Stimulated activated CD4-positive, alpha-beta T cell treated with anti-CD3 and anti-CD28 coated beads, Interleukin-2, amount 100 ng/mL, for 4 hours (primary cell): ENCODE measurements around the gene KCTD11.

Experiments used
- DNase-seq: peaks from one replicate; pipeline ENCODE4 v3.0.0-alpha.2; 2020; ENCODE audit warnings: low read depth

The KCTD11 gene

GRCh38 chr17:7351665-7352502, at the start of gene KCTD11:
TSS of gene KCTD11 (plus strand) at chr17:7352162.
- DNase-seq, result peak; percentile 40

DNA sequence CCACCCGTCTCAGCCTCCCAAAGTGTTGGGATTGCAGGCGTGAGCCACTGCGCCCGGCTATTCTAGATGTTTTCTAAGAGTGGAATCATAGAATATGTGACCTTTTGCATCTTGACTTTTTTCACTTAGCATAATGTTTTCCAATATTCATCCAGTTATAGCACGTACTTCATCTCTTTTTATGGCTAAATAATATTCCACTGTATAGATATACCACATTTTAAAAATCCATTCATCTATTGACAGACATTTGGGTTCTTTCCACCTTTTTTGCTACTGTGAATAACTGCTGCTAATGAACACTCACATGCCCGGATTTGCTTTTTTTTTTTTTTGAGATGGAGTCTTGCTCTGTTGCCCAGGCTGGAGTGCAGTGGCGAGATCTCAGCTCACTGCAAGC, 47.8 kb upstream of the KCTD11 start:
- no peak for DNase-seq

DNA sequence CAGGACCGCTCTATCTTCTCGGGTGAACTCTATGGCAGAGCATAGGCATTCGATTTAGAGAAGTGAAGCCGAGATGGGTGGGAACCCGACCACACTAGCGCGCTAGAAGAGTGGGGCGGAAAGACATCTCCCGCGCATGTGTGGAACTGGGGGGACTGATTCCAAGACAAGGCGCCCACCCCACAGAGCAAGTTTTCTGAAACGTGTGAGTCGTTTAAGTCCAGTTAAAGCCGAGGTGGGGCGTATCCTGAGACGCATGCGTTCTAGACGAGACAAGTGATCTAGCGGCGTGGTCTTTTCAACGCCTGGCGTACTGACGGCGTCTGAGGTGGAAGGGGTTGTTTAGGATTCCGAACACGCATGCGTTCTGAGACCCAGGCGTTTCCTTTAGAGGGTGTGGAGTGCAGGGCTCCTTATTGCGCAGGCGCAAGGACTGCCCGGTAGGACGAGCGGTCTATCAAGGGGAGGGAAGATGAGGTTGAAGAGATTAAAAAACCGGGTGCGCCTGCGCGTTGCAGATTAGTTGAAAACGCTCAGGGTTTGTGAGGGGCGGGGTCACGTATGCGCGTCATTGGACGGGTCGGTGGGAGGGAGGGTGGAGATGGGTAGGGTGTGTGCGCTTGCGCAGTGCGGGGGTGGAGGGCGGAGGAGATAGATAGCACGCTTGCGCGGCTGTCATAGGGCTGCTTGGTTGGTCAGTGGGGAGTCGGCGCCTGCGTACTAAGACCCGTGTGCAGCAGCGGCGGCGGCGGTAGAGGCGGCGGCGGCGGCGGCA, 44.9 kb upstream of the KCTD11 start, which contains the start of gene EIF5A:
EIF5A (plus strand) TSS at position 718 of the 775 bp plus-strand sequence. CDS start 2,008 bp downstream, outside the sequence.
- DNase-seq, result peak; percentile 100

GRCh38 chr17:7307686-7308624, 44.0 kb upstream of the KCTD11 start:
- DNase-seq, result peak; percentile 41

DNA sequence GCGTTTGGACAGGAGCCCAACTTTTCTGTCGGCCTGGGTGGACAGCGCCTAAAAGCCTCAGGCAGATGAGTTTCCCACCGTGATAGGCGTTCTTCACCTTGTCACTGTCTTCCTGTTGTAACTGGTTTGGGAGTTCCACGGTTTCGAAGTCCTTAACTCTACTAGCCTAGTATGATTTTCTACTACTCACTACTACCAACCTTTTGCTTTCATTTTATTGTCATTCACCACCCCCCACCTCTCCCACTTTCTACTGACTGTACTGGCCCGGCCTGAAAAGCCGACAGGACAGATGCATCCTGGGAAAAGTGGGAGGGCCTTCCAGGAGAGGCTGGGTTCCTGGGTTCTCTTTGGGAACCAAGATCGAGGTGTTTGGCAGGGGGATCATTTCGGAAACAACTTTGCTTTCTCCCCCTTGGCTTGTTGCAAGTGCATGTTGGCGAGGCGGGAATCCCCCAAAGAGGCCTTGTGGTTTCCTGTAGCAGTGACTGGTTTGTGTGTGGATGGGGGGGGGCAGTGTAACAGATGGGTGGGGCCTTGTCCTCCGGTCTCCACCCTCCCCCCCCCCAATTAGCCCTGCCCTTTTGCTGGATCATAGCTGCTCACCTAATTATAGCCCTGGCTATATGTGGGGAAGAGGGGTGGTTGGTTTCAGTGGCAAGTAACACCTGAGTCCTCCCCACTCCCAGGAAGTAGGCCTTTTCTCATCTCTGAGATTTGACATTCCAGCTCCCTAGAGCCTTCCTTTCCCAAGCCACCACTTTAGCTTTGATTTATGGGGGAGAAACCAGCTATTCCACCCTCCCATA, 43.1 kb upstream of the KCTD11 start:
- DNase-seq, result peak; percentile 86

- DNase-seq, result no peak
These were observed 42.3 kb upstream of the KCTD11 start for GRCh38 chr17:7309628-7310027.

DNA sequence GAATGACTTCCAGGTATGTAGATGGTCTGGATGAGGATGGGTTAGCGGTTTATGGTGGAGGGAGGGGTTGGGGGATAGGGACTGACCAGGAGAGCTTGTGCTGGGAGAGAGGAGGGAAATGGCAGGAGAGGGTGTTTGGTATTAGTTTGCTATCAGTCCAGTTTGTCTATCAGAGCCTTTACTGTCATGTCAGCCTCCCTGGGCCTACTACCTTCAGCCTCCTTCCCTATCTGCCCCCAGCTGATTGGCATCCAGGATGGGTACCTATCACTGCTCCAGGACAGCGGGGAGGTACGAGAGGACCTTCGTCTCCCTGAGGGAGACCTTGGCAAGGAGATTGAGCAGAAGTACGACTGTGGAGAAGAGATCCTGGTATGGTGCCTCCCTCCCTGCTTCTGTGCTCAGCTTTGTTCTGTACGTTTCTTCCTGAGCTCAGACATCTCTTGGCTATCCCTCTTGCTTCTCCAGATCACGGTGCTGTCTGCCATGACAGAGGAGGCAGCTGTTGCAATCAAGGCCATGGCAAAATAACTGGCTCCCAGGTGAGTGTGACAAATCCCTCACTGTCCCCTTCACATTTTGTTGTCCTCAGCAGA, 40.8 kb upstream of the KCTD11 start:
- DNase-seq, result no peak

DNA sequence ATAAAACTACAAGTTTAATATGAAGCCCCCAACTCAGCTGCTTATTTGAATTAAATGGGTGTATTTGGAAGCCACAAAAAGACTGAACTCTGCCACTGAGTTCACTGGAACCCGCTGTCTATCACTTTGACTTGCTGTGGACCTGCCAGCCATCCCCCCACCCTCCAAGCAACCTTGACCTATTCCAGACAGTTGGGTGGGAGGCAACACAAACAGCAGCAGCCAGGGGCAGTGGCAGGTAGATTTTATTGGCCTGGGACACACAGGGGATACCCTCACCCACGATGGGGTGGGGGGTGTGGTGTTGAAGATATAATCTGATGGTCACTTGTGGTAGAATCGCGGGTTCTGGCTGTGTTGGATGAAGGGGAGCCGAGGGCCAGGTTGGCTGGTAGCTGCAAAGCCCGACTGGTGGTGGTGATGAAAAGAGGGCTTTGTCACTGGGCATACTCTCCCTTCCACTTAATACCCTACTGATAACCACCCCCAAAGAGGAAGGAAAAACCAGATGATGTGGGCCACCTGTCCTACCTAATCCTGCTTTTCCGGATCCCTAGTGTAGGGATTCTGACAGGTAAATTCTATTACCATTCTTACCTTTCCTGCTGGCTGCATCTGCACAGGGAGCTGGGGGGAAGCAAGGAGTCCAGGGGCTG, 39.4 kb upstream of the KCTD11 start:
- DNase-seq, result no peak

DNA sequence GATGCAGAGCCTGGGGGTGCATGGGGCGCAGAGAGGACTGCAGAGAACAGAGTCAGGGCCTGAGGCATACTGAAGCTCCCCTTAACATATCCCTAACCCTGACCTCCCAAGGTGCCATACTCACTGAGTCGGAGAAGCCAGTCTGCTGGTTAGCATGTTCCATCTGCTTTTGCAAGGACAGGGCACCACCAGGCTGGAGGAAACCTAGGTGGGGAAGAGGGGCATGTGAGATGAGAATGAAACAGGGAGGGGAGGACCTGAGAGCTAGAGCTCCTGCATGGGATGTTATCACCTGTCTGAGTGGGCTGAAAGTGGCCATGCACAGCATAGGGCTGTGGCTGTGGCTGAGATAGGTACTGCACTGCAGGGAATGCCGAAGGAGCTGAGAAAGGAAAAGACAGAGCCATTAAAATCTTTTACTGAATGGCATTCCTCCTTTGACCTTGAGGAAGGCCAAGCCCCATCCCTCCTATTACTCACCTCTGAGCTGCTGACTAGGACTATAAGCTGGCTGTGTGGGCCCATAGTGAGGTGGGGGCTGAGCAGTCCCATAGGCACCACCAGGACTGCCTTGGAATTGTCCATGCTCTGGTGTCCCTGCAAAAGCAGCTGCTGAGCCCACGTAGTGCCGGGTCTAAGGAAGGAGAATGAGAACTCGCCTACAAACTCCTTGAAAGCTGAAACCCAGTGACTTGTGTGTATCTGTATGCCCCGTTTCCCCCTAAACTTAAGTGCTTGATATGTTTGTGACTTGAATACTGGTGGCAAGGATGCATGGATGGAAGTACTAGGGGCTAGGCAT, 38.7 kb upstream of the KCTD11 start:
- no peak for DNase-seq

GRCh38 chr17:7313890-7314718, 37.9 kb upstream of the KCTD11 start:
- no peak for DNase-seq

GRCh38 chr17:7314719-7315569, 37.0 kb upstream of the KCTD11 start, which contains the start of gene GPS2:
TSS of gene GPS2 (minus strand) at chr17:7315360. CDS start at chr17:7315052, 308 bp downstream.
- peak; percentile 89 for DNase-seq

GRCh38 chr17:7315570-7316235, 36.3 kb upstream of the KCTD11 start:
- DNase-seq, result no peak

DNA sequence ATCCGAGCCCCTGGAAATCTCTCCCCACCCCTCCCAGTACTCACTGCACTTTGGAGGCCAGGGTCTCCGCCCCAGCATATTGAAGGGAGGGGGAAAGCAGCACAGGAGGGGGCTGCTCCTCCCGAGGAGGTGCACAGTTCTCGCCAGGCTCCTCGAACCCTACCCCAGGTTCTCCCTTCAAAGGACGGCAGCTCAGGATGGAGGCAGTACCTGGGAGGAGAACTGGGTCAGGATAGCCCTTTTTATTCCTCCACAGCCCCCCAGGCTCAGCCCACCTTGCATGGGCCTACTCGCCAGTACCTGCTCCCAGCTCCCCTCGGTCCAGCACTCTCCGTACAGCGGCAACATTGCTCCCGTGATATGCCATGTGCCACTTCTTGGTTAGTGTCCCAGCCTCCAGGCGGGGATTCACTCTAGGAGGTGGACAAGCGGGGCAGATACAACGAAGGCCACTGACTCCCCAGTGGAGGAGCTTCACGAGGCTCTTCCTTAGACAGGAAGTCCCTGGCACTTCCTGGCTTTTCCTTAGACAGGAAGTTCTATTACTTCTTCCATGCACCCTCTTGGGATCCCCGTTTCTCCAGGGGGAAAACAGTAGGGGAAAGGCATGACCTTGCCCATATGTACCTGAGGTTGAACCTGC, 34.7 kb upstream of the KCTD11 start:
- DNase-seq, result no peak

DNA sequence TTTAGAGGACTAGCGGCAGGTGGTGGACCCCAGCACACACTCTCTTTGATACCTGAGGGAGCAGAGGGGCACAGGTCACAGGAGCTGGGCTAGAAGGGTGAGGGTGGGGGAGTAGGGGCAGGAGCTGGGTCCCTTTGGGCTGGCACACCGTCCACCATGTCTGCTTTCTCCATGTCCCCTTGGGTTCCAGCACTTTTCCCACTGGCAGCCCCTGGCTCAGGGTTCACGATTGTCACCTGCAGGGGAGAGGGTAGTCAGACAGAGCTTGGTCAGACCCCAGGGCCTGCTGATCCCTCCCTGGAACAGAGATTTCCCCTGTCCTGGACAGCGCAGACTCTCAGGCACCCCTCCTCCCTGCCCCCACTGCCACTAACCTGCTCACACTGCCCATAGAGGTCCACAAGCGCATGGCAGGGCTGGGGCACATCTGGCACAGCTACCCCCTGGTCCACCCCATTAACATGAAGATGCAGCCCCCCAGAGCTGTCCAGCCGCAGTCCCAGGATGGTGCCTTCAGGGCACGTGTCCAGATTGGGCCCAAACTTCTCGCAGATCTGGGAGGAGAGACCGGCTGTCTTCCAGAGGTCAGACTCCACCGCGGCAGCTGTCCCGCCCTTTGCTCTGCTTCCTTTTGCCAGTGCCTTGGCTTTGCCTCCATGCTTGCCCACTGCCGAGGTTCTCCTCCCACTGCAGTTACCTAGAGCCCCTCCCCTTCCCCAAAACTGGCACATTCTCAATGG, 33.7 kb upstream of the KCTD11 start:
- DNase-seq, result no peak

DNA sequence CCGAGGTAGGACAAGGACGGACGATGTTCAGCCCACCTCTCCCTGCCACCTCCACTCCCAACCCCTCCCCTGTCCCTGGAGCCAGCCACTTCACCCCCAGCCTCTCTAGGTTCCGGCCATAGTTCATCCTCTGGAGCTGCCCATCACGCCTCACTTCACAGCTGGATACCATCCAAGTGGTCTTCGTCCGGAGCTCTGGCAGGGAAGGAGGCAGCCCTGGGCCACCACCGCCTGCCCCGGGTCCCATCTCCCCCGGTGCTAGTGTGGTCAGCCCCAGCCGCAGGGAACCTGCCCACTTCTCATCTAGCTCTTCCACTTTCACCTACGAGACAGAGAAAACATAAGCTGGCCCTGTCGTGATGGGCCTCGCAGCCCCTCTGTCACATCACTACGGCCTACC, 30.5 kb upstream of the KCTD11 start:
- DNase-seq, result no peak
